Suprapubic skin (tissue), 4 donors: ENCODE measurements around the gene LPIN3.

Source experiments
- POLR2A ChIP-seq, 2 donors: fragments of 450-650 bp; IDR thresholded peaks; one replicate each; pipeline ENCODE4 v1.6.1; 2017; ENCODE audit warnings: antibody characterized with exemption in 2 of 2, mild to moderate bottlenecking in 2 of 2, moderate library complexity in 2 of 2
- POLR2AphosphoS5 ChIP-seq, 3 donors: sonication (generic); formaldehyde crosslinking; IDR thresholded peaks; one replicate each; pipeline ENCODE4 v1.6.1; 2017; ENCODE audit warnings: antibody characterized with exemption in 3 of 3
- TF ChIP-seq, protein P1 (sequence below), 2 donors: fragments of 200-600 bp in 1 of 2; fragments of 450-650 bp in 1 of 2; sonication (generic) in 1 of 2; IDR thresholded peaks; one replicate each; pipeline ENCODE4 v1.5.1; 2016 to 2019; ENCODE audit warnings: antibody characterized with exemption in 2 of 2, mild to moderate bottlenecking in 1 of 2, moderate library complexity in 1 of 2

DNA sequence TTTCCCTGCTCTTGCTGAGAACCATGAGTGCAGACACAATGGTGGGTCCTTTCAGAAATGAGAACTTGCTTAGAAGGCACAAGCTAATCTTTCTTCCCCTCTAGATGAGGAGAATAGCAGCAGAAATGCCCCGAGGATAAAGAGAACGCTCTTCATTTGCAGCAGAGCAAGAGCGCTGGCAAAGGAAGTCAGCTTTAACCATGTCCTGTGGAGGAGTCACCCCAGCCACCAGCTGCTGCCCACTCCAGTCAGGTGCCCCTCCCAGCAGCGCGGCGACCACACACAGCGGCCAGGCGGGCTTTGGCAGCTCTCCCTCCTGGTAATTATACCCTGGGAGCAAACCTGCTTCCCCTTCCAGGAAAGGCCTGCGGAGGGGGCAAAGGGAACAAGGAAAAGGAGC lies 68.4 kb downstream of the LPIN3 start:
- TF ChIP-seq POLR2A (IDR thresholded peaks at IDR 0.05) (no peak), POLR2AphosphoS5 (IDR thresholded peaks at IDR 0.05) (no peak)
- TF ChIP-seq, protein P1, sequence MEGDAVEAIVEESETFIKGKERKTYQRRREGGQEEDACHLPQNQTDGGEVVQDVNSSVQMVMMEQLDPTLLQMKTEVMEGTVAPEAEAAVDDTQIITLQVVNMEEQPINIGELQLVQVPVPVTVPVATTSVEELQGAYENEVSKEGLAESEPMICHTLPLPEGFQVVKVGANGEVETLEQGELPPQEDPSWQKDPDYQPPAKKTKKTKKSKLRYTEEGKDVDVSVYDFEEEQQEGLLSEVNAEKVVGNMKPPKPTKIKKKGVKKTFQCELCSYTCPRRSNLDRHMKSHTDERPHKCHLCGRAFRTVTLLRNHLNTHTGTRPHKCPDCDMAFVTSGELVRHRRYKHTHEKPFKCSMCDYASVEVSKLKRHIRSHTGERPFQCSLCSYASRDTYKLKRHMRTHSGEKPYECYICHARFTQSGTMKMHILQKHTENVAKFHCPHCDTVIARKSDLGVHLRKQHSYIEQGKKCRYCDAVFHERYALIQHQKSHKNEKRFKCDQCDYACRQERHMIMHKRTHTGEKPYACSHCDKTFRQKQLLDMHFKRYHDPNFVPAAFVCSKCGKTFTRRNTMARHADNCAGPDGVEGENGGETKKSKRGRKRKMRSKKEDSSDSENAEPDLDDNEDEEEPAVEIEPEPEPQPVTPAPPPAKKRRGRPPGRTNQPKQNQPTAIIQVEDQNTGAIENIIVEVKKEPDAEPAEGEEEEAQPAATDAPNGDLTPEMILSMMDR (IDR thresholded peaks at IDR 0.05), result no peak
